ENCODE measurements around the gene CALCB.

- TF ChIP-seq CTCF (IDR thresholded peaks at IDR 0.05; ENCODE audit: low read depth, low read length) (no peak), EZH2phosphoT487 (IDR thresholded peaks at IDR 0.05; ENCODE audit: low read depth) (no peak)
Measured at GRCh38 chr11:15034687-15035267, 38.6 kb upstream of the CALCB start.

All from OCI-LY3 (cell line).